AG04449 (cell line): ENCODE measurements around the gene NR2F1.

Source experiments
- CTCF ChIA-PET: fragments of 350-600 bp; formaldehyde crosslinking; extraction: SDS; loops from one replicate; lab custom pipeline; 2021; ENCODE audit warnings: antibody characterized with exemption; lab: Yijun Ruan, JAX
- POLR2A ChIA-PET: fragments of 400-600, 350-600 bp; formaldehyde crosslinking; extraction: SDS; loops from one replicate; lab custom pipeline; 2020; ENCODE audit warnings: antibody characterized with exemption, inconsistent platforms; lab: Yijun Ruan, JAX
- DNase-seq: peaks from one replicate; pipeline ENCODE4 v3.0.0-alpha.2; 2010; ENCODE audit warnings: low read depth, low spot score
- H3K4me3 ChIP-seq: 2 replicates; pipeline ENCODE4 v1.5.1; 2011; ENCODE audit warnings: low read depth, mild to moderate bottlenecking, control low read depth, low read length
- CTCF ChIP-seq: IDR thresholded peaks from one replicate; pipeline ENCODE4 v1.5.1; 2011; ENCODE audit warnings: mild to moderate bottlenecking, moderate library complexity, low read length, control low read depth, inconsistent platforms; ENCODE audit not compliant: insufficient read depth; ENCODE audit errors: missing control alignments

The NR2F1 gene

GRCh38 chr5:93622240-93622885 is 39.3 kb downstream of the NR2F1 start:
- ChIA-PET POLR2A (no interaction called here), CTCF (interaction anchor here (2.3 to 5.5 kb wide), 3 partner anchors 10 to 167 kb away, joined by 6 to 35 read pairs (median 9); no protein-coding TSS in a partner anchor)
- DNase-seq = no peak
- no peak for TF ChIP-seq CTCF
- H3K4me3 ChIP-seq = no peak overlapping the region

- no peak for DNase-seq
- POLR2A ChIA-PET = no interaction called here
- CTCF ChIA-PET = no interaction called here
- no peak overlapping the region for H3K4me3 ChIP-seq
- no peak for TF ChIP-seq CTCF
Measured at GRCh38 chr5:93623153-93623552, 40.1 kb downstream of the NR2F1 start.

- H3K4me3 ChIP-seq = no peak overlapping the region
- no peak for DNase-seq
- no peak for TF ChIP-seq CTCF
- ChIA-PET CTCF (no interaction called here), POLR2A (no interaction called here)
Measured at GRCh38 chr5:93626801-93627200, 43.8 kb downstream of the NR2F1 start.

GRCh38 chr5:93632327-93632726 is 49.3 kb downstream of the NR2F1 start:
- no peak for DNase-seq
- no peak for TF ChIP-seq CTCF
- CTCF ChIA-PET = no interaction called here
- POLR2A ChIA-PET = no interaction called here
- no peak overlapping the region for H3K4me3 ChIP-seq

GRCh38 chr5:93635991-93636390 is 53.0 kb downstream of the NR2F1 start:
- ChIA-PET POLR2A (no interaction called here), CTCF (interaction anchor here (1.3 kb wide), 1 partner anchor 165 kb away, joined by 4 read pairs; no protein-coding TSS in a partner anchor)
- DNase-seq = no peak
- TF ChIP-seq CTCF = no peak
- no peak overlapping the region for H3K4me3 ChIP-seq

- no peak for DNase-seq
- ChIA-PET CTCF (no interaction called here), POLR2A (no interaction called here)
- TF ChIP-seq CTCF = no peak
- H3K4me3 ChIP-seq = no peak overlapping the region
Measured at GRCh38 chr5:93636837-93637236, 53.8 kb downstream of the NR2F1 start.
